Stimulated activated CD8-positive, alpha-beta memory T cell treated with anti-CD3 and anti-CD28 coated beads, Interleukin-7, amount 100 ng/mL, for 4 hours (primary cell): Measurements from ENCODE around the gene TBC1D10B.

ENCODE experiments used
- DNase-seq, 2 donors: peaks; one replicate each; pipeline ENCODE4 v3.0.0-alpha.2; 2020; ENCODE audit warnings: low read depth in 2 of 2

TBC1D10B gene, protein sequence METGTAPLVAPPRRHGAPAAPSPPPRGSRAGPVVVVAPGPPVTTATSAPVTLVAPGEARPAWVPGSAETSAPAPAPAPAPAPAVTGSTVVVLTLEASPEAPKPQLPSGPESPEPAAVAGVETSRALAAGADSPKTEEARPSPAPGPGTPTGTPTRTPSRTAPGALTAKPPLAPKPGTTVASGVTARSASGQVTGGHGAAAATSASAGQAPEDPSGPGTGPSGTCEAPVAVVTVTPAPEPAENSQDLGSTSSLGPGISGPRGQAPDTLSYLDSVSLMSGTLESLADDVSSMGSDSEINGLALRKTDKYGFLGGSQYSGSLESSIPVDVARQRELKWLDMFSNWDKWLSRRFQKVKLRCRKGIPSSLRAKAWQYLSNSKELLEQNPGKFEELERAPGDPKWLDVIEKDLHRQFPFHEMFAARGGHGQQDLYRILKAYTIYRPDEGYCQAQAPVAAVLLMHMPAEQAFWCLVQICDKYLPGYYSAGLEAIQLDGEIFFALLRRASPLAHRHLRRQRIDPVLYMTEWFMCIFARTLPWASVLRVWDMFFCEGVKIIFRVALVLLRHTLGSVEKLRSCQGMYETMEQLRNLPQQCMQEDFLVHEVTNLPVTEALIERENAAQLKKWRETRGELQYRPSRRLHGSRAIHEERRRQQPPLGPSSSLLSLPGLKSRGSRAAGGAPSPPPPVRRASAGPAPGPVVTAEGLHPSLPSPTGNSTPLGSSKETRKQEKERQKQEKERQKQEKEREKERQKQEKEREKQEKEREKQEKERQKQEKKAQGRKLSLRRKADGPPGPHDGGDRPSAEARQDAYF

GRCh38 chr16:30370456-30371247, at the start of gene TBC1D10B:
Gene TBC1D10B (minus strand): TSS chr16:30370494. CDS start chr16:30370183, 311 bp downstream.
- peak; percentile 95 to 100 for DNase-seq

DNA sequence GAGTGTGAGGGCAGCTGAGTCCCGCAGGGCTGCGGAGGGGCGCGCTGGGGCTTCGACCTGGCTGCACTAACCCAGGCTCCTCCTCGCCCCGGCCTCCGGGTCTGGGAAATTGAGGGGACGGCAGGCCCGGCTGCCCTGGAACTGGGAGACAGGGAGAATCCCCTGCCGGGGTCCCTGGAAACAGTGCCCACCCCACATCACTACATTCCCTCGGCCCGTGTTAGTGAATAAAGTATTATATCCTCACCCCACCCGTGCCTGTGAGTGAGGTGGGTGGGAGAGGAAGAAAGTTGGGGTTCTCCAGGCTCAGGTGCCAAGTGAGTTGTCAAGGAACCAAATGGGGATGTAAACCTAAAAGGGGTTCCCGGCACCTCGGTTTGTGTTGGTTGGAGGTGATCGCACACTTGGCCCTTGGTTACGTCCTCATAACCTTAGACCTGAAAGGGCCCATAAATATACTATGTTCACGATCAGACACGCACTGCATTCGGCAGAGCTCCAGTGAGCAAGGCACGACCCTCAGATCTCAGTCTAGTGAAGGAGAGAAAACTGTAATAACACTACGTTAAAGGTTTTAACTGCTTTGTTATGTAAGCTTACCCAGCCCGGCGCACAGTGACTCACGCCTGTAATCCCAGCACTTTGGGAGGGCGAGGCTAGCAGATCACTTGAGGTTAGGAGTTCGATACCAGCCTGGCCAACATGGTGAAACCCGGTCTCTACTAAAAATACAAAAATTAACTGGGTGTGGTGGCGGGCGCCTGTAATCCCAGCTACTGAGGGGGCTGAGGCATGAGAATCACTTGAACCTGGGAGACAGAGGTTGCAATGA, 48.3 kb upstream of the TBC1D10B start:
- DNase-seq: no peak

GRCh38 chr16:30417529-30418349, 47.4 kb upstream of the TBC1D10B start:
- DNase-seq: peak; percentile 72 to 89

GRCh38 chr16:30416624-30417528, 46.6 kb upstream of the TBC1D10B start:
- DNase-seq: no peak

- no peak for DNase-seq
Measured at GRCh38 chr16:30416047-30416603, 45.8 kb upstream of the TBC1D10B start.

DNA sequence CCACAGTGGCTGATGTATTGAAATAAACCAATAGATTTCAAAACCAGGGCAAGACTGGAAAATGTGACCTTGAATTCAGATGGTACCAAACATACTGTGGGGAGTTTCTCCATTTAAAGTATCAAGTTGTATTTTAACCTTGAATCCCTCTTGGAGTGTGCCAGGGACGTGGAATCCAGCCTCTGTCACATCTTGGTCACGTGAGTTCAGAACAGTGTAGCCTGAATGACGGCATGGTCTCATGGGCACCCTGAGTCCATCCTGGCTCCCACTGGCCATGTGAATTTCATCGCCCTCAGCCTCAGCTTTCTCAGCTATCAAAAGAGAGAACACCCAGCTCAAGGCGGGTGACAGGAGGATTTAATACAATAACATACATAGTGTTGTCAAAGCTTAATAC, 43.9 kb upstream of the TBC1D10B start:
- DNase-seq: no peak

- no peak for DNase-seq
Measured at GRCh38 chr16:30413112-30413806, 43.0 kb upstream of the TBC1D10B start.

DNA sequence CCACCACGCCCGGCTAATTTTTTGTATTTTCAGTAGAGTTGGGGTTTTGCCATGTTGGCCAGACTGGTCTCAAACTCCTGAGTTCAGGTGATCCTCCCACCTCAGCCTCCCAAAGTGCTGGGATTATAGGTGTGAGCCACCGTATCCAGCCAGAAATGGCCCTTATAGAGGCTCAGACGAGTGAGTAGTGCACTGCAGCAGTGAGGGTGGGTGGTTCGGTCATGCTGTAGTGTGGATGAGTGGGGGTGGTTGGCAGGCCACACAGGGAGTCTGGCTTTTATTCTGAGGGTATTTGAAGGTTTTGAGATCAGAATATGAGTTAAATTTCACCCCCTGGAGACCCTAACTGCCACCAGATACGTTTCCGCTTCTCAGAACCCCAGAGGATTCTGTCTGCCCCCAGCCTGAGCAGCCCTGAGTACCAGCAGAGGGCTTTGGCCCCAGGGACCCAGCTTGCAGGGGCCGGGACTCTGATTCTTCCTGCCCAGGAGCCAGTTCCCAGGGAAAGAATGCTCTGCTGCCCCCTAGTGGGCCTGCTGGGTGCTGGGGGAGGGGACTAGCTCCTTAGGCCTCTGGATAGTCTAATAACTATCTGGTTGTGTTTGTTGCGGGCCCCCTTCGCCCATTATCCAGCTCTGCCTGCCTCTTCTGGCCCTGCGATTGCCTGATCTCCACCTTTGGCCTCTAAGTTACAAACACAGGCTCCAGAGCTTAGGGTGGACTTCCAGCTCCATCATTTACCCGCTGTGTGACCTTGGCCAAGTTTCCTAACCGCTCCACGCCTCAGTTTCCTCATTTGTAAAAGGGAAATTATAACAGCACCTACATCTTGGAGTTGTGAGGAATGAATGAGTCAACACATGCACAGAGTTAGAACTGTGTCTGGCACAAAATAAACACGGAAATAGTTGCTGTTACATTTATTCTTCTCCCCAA, 39.1 kb upstream of the TBC1D10B start:
- DNase-seq: peak; percentile 80 to 86

DNA sequence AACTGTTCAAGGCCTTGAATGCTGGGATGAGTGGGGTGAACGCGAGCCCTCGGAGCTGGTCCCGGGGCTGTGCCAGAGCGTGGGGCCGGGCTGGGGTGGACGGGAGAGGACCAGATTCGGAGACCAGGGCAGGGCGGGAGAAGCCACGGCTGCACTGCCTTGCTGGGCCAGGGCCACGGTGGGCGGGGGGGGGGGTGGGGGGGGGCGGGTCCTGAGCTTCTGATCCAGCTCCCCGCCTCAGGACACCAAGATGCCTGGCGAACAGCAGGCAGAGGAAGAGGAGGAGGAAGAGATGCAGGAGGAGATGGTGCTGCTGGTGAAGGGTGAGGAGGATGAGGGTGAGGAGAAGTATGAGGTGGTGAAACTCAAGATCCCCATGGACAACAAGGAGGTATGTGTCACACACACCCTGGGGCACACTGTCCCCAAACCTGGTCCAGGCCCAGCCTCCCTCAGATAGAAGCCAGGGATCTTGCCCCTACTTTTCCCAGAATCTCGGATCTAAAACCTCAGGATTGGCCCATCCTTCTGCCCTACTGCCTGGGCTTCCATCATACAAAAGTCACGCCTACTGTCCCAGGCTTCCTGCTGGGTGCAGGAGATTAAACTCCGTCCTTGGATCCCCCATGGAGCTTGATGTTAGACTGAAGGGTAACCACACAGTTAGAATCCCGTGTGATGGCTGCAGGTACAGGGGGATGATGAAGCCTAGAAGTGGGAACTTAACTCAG, 37.7 kb upstream of the TBC1D10B start:
- DNase-seq: no peak

GRCh38 chr16:30407102-30407803, 37.0 kb upstream of the TBC1D10B start, which contains the start of gene ZNF771:
Gene ZNF771 (plus strand): TSS chr16:30407606. CDS start chr16:30408054, 448 bp downstream.
- peak; percentile 70 to 88 for DNase-seq

DNA sequence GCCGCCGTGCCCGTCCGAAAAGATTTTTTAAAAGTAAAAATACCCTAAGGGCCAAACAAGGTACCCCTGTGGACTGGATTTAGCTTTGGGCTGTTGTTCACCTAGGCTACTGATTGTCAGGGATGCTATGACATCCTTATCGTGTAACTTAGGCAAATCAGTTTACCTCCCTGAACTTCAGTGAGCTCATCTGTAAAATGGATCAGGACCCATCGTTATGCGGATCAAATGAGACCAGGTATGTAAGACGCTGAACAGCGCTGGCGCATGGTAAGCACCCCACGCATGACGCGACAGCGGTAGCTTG, 36.5 kb upstream of the TBC1D10B start:
- DNase-seq: no peak

GRCh38 chr16:30401768-30402425, 31.6 kb upstream of the TBC1D10B start:
- no peak for DNase-seq

DNA sequence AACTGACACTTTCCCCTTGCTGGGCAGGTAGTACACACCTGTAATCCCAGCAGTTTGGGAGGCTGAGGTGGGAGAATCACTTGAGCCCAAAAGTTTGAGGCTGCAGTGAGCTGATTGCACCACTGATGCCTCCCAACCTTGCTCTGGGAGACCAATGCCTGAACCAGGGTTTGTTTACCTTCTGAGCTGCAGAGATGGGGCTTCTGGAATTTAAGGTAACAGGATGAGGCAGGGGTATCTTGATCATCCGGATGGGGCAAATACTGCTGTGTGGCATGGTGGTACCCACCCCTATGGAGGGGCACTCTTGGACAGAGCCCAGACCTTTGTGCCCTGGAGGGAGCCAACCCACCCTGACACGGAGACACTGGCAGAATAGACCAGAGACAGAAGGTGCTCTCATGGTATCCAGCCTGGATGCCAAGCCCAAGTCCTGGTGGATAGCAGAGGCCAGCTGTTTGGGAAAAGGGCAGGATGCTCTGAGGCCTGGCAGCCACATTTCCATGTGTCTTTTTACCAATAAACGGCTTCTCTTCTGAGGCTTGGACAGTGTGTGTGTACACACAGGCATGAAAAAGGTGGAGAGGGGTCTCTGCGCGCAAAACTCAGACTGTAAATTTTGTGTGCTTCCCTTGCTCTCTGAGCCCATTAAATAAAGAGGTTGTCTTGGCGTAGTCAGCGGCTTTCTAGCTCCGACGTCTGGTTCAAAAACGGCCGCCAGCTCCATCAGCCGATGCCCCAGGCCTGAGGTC, 29.3 kb upstream of the TBC1D10B start:
- no peak for DNase-seq

GRCh38 chr16:30398661-30399434, 28.6 kb upstream of the TBC1D10B start:
- DNase-seq: no peak
